IPS-NIHi11 (cell line): Measurements from ENCODE around the gene EBLN1.
"Not testable (repeated sequence)": the region's sequence is repeated elsewhere in the genome, so short reads cannot be mapped to it uniquely, and the experiment has no call there.

Experiments
- DNase-seq: peaks from one replicate; pipeline ENCODE4 v3.0.0; 2012; ENCODE audit warnings: mixed read lengths, low spot score

Gene EBLN1

GRCh38 chr10:22228167-22228938, 10.5 kb upstream of the EBLN1 start:
- no peak for DNase-seq

GRCh38 chr10:22226599-22226998, 8.8 kb upstream of the EBLN1 start:
- no peak for DNase-seq

GRCh38 chr10:22222236-22223190, 4.7 kb upstream of the EBLN1 start:
- no peak for DNase-seq

GRCh38 chr10:22219308-22219707, 1.5 kb upstream of the EBLN1 start:
- DNase-seq: no peak

- DNase-seq: peak; percentile 35
These were observed 633 bp upstream of the EBLN1 start for GRCh38 chr10:22218448-22218847.

GRCh38 chr10:22217084-22217483, 731 bp downstream of the EBLN1 start:
- DNase-seq: not testable (repeated sequence)

- DNase-seq: no peak
These were observed 7.5 kb downstream of the EBLN1 start for GRCh38 chr10:22210267-22210666.

- DNase-seq: no peak
These were observed 23.9 kb downstream of the EBLN1 start for GRCh38 chr10:22193945-22194344.

- no peak for DNase-seq
These were observed 32.2 kb downstream of the EBLN1 start for GRCh38 chr10:22185586-22185985.

GRCh38 chr10:22183771-22184461, 33.9 kb downstream of the EBLN1 start:
- no peak for DNase-seq

GRCh38 chr10:22180724-22181123, 37.1 kb downstream of the EBLN1 start:
- no peak for DNase-seq

GRCh38 chr10:22174442-22174841, 43.4 kb downstream of the EBLN1 start:
- no peak for DNase-seq

GRCh38 chr10:22171131-22171530, 46.7 kb downstream of the EBLN1 start:
- no peak for DNase-seq

- no peak for DNase-seq
These were observed 47.2 kb downstream of the EBLN1 start for GRCh38 chr10:22170582-22170981.

GRCh38 chr10:22159979-22160378, 57.8 kb downstream of the EBLN1 start:
- DNase-seq: no peak

GRCh38 chr10:22159180-22159579, 58.6 kb downstream of the EBLN1 start:
- DNase-seq: no peak
